HG03521 (cell line): ENCODE measurements around the gene FXYD4.
"Not testable (repeated sequence)": the region's sequence is repeated elsewhere in the genome, so short reads cannot be mapped to it uniquely, and the experiment has no call there.

ENCODE experiments used
- ATAC-seq: cut with Tn5 transposase; IDR thresholded peaks from one replicate; pipeline ENCODE4 v1.9.1; 2021; ENCODE audit warnings: mild to moderate bottlenecking, moderate library complexity; ENCODE audit not compliant: unreplicated experiment

The FXYD4 gene

GRCh38 chr10:43374194-43374593 lies 2.8 kb downstream of the FXYD4 start:
- ATAC-seq: no peak

- ATAC-seq: no peak
Measured at GRCh38 chr10:43375401-43376020, 4.1 kb downstream of the FXYD4 start.

GRCh38 chr10:43376046-43376635 lies 4.7 kb downstream of the FXYD4 start:
- ATAC-seq: no peak

- no peak for ATAC-seq
Measured at GRCh38 chr10:43376828-43377423, 5.5 kb downstream of the FXYD4 start.

GRCh38 chr10:43377424-43377883 lies 6.0 kb downstream of the FXYD4 start:
- no peak for ATAC-seq

- ATAC-seq: no peak
Measured at GRCh38 chr10:43380610-43381222, 9.3 kb downstream of the FXYD4 start.

- ATAC-seq: no peak
Measured at GRCh38 chr10:43383204-43383971, 12.0 kb downstream of the FXYD4 start.

- ATAC-seq: no peak
Measured at GRCh38 chr10:43384252-43385221, 13.1 kb downstream of the FXYD4 start.

- ATAC-seq: no peak
Measured at GRCh38 chr10:43385412-43386004, 14.1 kb downstream of the FXYD4 start.

GRCh38 chr10:43386549-43386948 lies 15.1 kb downstream of the FXYD4 start:
- no peak for ATAC-seq

- no peak for ATAC-seq
Measured at GRCh38 chr10:43386981-43387677, 15.7 kb downstream of the FXYD4 start.

GRCh38 chr10:43387678-43388032 lies 16.2 kb downstream of the FXYD4 start:
- no peak for ATAC-seq

- ATAC-seq: no peak
Measured at GRCh38 chr10:43389867-43390266, 18.4 kb downstream of the FXYD4 start.

GRCh38 chr10:43390333-43390732 lies 18.9 kb downstream of the FXYD4 start:
- no peak for ATAC-seq

- no peak for ATAC-seq
Measured at GRCh38 chr10:43390759-43391158, 19.3 kb downstream of the FXYD4 start.

GRCh38 chr10:43391496-43391895 lies 20.1 kb downstream of the FXYD4 start:
- ATAC-seq: no peak

GRCh38 chr10:43392748-43393147 lies 21.3 kb downstream of the FXYD4 start:
- no peak for ATAC-seq

GRCh38 chr10:43393186-43393585 lies 21.8 kb downstream of the FXYD4 start:
- ATAC-seq: not testable (repeated sequence)
